Astrocyte (in vitro differentiated cells and primary cell): Measurements from ENCODE around the gene DNAJB4.
"Not testable (repeated sequence)": the region's sequence is repeated elsewhere in the genome, so short reads cannot be mapped to it uniquely, and the experiment has no call there.

Source experiments
- CTCF ChIP-seq: IDR thresholded peaks from 2 replicates; pipeline ENCODE4 v1.5.1; 2011; ENCODE audit warnings: low read depth, mild to moderate bottlenecking, inconsistent platforms, low read length, moderate library complexity; ENCODE audit not compliant: insufficient read depth
- EZH2 ChIP-seq: IDR thresholded peaks from 2 replicates; pipeline ENCODE4 v1.6.1; 2012; ENCODE audit warnings: mild to moderate bottlenecking, low read length, inconsistent platforms; ENCODE audit not compliant: insufficient read depth

- not testable (repeated sequence) for TF ChIP-seq EZH2, CTCF
Measured at GRCh38 chr1:78000536-78000935, 4.2 kb upstream of the DNAJB4 start.
